Effector memory CD4-positive, alpha-beta T cell (primary cell): ENCODE data around the gene MED27.
"Not testable (repeated sequence)": the region's sequence is repeated elsewhere in the genome, so short reads cannot be mapped to it uniquely, and the experiment has no call there.

Source experiments
- DNase-seq, 3 donors: peaks; one replicate each; pipeline ENCODE4 v3.0.0-alpha.2; 2020
- H3K27ac ChIP-seq: 2 replicates; pipeline ENCODE4 v1.7.0; 2013; ENCODE audit warnings: mild to moderate bottlenecking, low read length, moderate library complexity; ENCODE audit not compliant: insufficient read depth, poor library complexity, severe bottlenecking
- H3K27me3 ChIP-seq: replicated peaks from 2 replicates; pipeline ENCODE4 v1.7.0; 2013; ENCODE audit warnings: mild to moderate bottlenecking, low read length; ENCODE audit not compliant: insufficient read depth, control insufficient read depth, poor library complexity, severe bottlenecking
- H3K36me3 ChIP-seq: 2 replicates; pipeline ENCODE4 v1.7.0; 2013; ENCODE audit warnings: mild to moderate bottlenecking, low read length, moderate library complexity; ENCODE audit not compliant: control insufficient read depth, insufficient read depth
- H3K4me1 ChIP-seq: 2 replicates; pipeline ENCODE4 v1.7.0; 2013; ENCODE audit warnings: low read length, mild to moderate bottlenecking; ENCODE audit not compliant: control insufficient read depth, insufficient read depth, poor library complexity, severe bottlenecking
- H3K4me3 ChIP-seq: 2 replicates; pipeline ENCODE4 v1.7.0; 2013; ENCODE audit warnings: low read length, low read depth, mild to moderate bottlenecking; ENCODE audit not compliant: insufficient read depth, poor library complexity, severe bottlenecking
- H3K9me3 ChIP-seq: 2 replicates; pipeline ENCODE4 v1.7.0; 2013; ENCODE audit warnings: mild to moderate bottlenecking, low read length, moderate library complexity; ENCODE audit not compliant: control insufficient read depth

Gene MED27

GRCh38 chr9:131942146-131942720 is 137.4 kb downstream of the MED27 start:
- H3K27ac ChIP-seq: no peak overlapping the region
- no peaks in the 10 kb centered on the region for H3K36me3 ChIP-seq
- no peak overlapping the region for H3K4me3 ChIP-seq
- DNase-seq: no peak
- H3K9me3 ChIP-seq: no peaks in the 10 kb centered on the region
- H3K4me1 ChIP-seq: no peaks in the 10 kb centered on the region
- no peaks in the 10 kb centered on the region for H3K27me3 ChIP-seq

GRCh38 chr9:131937451-131937850 is 142.2 kb downstream of the MED27 start:
- H3K4me3 ChIP-seq: no peak overlapping the region
- H3K27ac ChIP-seq: no peak overlapping the region
- no peaks in the 10 kb centered on the region for H3K36me3 ChIP-seq
- H3K9me3 ChIP-seq: no peaks in the 10 kb centered on the region
- DNase-seq: no peak
- no peaks in the 10 kb centered on the region for H3K27me3 ChIP-seq
- no peaks in the 10 kb centered on the region for H3K4me1 ChIP-seq

DNA sequence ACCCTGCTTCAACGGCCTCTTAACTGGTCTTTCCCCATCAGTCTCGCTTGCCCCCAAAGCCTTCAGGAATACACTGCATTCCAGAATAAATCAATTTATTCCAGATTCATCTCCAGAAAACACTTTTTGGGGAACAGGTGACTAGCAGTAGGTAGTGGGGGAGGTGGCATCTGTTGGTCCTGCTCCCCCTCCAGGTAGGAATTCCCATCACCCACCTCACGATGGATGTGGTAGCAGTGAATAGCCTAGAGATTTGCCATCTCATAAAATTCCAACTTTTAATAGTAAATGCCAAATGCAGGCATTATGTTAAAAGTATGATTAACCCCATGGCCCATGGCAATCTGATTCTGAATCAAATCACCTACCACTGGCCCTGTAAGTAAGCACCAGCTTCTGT is 142.7 kb downstream of the MED27 start:
- Histone ChIP-seq H3K27me3 (no peaks in the 10 kb centered on the region), H3K9me3 (no peaks in the 10 kb centered on the region), H3K4me1 (no peaks in the 10 kb centered on the region), H3K27ac (no peak overlapping the region), H3K36me3 (no peaks in the 10 kb centered on the region), H3K4me3 (no peak overlapping the region)
- DNase-seq: no peak

DNA sequence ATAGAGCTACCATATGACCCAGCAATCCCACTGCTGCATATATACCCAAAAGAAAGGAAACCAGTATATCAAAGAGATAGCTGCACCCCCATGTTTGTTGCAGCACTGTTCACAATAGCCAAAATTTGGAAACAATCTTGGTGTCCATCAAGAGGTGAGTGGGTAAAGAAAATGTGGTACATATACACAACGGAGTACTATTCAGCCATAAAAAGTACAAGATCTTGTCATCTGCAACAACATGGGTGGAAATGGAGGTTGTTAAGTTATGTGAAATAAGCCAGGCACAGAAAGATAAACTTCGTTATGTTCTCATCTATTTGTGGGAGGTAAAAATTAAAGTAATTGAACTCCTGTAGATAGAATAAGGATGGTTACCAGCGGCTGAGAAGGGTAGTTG is 145.0 kb downstream of the MED27 start:
- H3K4me3 ChIP-seq: no peak overlapping the region
- no peaks in the 10 kb centered on the region for H3K4me1 ChIP-seq
- H3K27me3 ChIP-seq: no peaks in the 10 kb centered on the region
- DNase-seq: no peak
- H3K36me3 ChIP-seq: no peaks in the 10 kb centered on the region
- H3K27ac ChIP-seq: no peak overlapping the region
- no peaks in the 10 kb centered on the region for H3K9me3 ChIP-seq

DNA sequence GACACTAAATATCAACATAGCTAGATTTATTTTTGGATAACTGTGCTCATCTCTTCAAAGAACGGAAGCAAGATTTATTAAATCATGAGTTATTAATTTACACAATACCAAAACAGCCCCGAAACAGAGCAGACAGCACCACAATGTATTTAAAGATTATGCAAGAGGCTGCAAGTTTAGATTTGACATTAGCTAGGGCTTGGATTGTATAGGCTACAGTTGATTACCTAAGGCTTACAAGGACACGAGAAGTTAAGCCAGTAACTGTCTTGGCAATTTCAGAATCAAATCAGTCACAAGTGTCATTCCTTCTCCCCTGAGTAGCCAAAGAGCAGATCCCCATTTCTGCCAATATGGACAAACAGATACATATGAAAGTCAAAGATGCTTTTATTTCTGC is 152.6 kb downstream of the MED27 start:
- Histone ChIP-seq H3K4me1 (no peaks in the 10 kb centered on the region), H3K9me3 (no peaks in the 10 kb centered on the region), H3K27me3 (no peaks in the 10 kb centered on the region), H3K36me3 (no peaks in the 10 kb centered on the region), H3K27ac (no peak overlapping the region), H3K4me3 (no peak overlapping the region)
- no peak for DNase-seq

- Histone ChIP-seq H3K27me3 (no peaks in the 10 kb centered on the region), H3K27ac (no peak overlapping the region), H3K9me3 (no peaks in the 10 kb centered on the region), H3K36me3 (no peaks in the 10 kb centered on the region), H3K4me3 (no peak overlapping the region), H3K4me1 (no peaks in the 10 kb centered on the region)
- DNase-seq: no peak
Measured at GRCh38 chr9:131926360-131926922, 153.2 kb downstream of the MED27 start.

DNA sequence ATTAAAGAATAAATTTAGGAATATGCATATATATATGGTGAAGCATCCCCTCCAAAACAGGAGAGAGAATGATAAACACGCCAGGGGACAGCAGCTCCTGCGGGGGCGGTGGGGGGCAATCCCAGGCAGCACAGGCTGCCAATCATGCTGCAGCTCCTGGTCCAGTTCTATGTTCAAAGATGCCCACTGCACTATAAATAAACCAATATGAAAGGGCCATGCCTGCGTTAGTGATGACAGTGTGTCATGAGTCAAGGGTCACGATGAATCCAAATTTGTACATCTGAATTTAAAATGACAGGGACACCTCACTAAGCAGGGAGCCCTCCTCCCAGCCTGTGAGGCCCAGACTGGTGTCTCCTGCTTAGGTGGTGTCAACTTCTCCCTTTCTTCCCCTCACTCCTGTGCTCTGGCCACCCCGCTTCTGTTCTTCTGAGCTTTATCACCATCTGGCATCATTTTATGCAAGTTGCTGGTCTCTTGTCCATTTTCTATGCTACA is 153.9 kb downstream of the MED27 start:
- Histone ChIP-seq H3K4me3 (no peak overlapping the region), H3K27me3 (no peaks in the 10 kb centered on the region), H3K27ac (no peak overlapping the region), H3K9me3 (no peaks in the 10 kb centered on the region), H3K36me3 (no peaks in the 10 kb centered on the region), H3K4me1 (no peaks in the 10 kb centered on the region)
- no peak for DNase-seq

DNA sequence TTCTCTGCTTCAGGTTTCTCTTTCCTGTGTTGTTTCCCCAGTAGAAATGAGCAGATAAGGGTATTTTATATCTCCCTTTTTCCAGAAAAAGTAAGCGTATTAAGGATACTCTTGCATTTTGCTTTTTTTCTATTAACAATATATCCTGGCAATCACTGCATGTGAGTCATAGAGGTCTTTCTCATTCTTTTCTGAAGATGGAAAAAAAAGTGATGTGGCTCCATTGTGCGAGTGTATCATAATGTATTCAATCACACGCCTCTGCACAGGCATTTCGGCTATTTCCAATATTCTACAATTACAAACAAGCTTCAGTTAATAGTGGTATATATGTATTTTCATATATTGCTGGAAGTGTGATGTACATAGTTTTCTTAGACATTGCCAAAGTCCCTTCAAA is 155.9 kb downstream of the MED27 start:
- DNase-seq: no peak
- H3K9me3 ChIP-seq: no peaks in the 10 kb centered on the region
- H3K4me3 ChIP-seq: no peak overlapping the region

GRCh38 chr9:131923132-131923671 is 156.5 kb downstream of the MED27 start:
- no peaks in the 10 kb centered on the region for H3K36me3 ChIP-seq
- no peaks in the 10 kb centered on the region for H3K4me1 ChIP-seq
- H3K27ac ChIP-seq: no peak overlapping the region
- DNase-seq: no peak
- no peaks in the 10 kb centered on the region for H3K27me3 ChIP-seq
- H3K4me3 ChIP-seq: no peak overlapping the region
- H3K9me3 ChIP-seq: no peaks in the 10 kb centered on the region

More for the DNA sequence above, 155.9 kb downstream of the MED27 start:
- H3K27me3 ChIP-seq: no peaks in the 10 kb centered on the region
- no peaks in the 10 kb centered on the region for H3K36me3 ChIP-seq
- no peak overlapping the region for H3K27ac ChIP-seq
- H3K4me1 ChIP-seq: no peaks in the 10 kb centered on the region

DNA sequence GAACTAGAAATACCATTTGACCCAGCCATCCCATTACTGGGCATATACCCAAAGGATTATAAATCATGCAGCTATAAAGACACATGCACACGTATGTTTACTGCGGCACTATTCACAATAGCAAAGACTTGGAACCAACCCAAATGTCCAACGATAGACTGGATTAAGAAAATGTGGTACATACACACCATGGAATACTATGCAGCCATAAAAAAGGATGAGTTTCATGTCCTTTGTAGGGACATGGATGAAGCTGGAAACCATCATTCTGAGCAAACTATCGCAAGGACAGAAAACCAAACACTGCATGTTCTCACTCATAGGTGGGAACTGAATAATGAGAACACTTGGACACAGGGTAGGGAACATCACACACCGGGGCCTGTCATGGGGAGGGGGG is 158.0 kb downstream of the MED27 start:
- H3K4me1 ChIP-seq, H3K4me3 ChIP-seq, H3K27ac ChIP-seq, H3K36me3 ChIP-seq, H3K27me3 ChIP-seq, H3K9me3 ChIP-seq, DNase-seq: not testable (repeated sequence)
